D341Med (cell line): ENCODE measurements around the gene STK32B.
"Not testable (repeated sequence)": the region's sequence is repeated elsewhere in the genome, so short reads cannot be mapped to it uniquely, and the experiment has no call there.

ENCODE experiments used
- DNase-seq: peaks from one replicate; pipeline ENCODE4 v3.0.0; 2012; ENCODE audit warnings: low spot score

STK32B gene

DNA sequence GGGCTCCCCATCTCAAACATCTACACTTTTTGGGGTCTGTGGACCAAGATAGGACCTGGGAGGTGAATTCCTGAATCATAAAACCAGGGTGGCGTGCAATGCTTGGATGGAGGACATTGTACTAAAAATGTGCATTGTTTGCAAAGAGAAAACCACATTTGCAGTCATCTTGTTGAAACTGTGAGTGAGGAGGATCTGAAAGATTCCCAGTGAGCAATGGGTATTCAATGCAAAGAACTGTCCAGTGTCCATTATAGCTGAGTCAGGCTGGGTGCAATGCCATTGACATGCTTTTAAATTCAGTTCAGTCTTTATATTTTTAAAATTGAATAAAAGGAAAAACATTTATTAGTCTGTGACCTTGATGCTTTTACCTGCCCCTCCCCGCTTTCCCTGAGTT, 215.7 kb downstream of the STK32B start:
- DNase-seq: no peak

DNA sequence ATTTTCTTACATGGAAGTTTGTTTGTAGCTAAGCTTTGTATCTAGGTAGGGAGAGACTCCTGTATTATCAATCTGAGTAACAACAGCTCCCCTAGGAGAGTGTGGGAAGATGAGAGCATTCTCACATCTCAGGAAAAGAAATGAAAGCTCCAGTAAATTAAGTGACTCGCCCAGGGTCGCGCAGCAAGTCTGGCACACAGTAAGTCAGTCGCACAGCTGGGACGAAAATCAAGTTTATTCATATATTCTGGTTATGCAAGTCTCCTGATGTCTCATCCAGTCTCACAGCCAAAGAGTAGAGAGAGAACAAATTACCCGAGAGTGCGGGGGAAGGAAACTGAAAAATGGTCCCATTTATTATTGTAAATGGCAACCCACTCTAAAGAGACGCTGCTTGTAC, 216.1 kb downstream of the STK32B start:
- DNase-seq: no peak

GRCh38 chr4:5276475-5277075, 225.3 kb downstream of the STK32B start:
- DNase-seq: no peak

DNA sequence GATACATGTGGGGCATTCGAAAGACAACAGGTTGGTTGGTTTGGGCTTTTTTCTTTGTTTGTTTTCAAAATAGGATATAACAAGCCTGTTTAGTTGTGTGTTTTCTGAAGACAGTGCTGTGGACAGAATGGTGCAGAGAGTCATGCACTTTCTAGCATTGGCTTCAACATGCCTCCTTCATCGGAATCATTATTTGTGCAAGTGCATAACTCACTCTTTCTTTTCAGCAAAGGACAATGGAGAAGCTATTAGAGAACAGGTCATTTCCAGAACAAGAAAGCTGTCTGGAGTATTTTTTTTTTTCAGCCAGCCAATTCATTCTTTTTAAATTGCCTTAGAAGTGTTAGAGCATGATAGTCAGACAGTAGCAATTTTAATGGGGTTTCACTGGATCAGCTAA, 225.8 kb downstream of the STK32B start:
- DNase-seq: no peak

DNA sequence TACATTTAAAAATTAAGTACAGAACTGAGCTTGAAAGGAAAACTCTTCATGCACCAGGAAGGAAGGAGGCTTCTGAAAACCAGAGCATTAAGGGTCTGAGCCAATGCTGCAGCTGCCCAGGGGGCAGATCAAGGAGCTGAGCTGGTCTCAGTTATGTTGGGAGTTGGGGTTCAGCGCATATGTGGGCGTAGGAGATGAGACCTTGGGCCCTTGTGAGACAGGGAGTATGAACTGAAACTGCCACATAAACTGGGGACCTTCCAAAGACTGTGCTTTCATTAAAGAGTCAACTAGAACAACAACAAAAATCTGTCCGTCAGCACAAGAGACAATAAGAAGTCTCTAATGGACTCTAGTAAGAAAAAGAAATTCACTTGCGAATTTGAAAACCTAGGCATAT, 226.9 kb downstream of the STK32B start:
- DNase-seq: no peak

DNA sequence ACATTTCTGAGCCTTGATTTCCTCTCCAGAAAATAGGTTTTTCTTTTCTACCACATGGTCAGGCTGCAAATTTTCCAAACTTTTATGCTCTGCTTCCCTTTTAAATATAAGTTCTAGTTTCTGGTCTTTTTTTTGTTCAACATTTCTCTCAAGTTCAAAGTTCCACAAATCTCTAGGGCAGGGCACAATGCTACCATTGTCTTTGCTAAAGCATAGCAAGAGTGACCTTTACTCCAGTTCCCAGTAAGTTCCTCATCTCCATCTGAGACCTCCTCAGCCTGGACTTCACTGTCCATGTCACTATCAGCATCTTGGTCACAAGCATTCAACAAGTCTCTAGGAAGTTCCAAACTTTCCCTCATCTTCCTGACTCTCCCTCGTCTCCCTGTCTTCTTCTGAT, 228.8 kb downstream of the STK32B start:
- DNase-seq: not testable (repeated sequence)

DNA sequence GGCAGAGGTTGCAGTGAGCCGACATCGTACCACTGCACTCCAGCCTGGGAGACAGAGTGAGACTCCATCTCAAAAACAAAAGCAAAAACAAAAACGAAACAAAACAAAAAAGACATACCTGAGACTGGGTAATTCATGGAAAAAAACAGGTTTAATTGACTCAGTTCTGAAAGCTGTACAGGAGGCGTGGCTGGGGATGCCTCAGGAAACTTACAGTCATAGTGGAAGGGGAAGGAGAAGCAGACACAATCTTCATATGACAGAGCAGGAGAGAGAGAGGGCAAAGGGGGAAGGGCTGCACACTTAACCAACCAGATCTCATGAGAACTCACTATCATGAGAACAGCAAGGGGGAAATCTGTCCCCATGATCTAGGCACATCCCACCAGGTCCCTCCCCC, 229.5 kb downstream of the STK32B start:
- no peak for DNase-seq

DNA sequence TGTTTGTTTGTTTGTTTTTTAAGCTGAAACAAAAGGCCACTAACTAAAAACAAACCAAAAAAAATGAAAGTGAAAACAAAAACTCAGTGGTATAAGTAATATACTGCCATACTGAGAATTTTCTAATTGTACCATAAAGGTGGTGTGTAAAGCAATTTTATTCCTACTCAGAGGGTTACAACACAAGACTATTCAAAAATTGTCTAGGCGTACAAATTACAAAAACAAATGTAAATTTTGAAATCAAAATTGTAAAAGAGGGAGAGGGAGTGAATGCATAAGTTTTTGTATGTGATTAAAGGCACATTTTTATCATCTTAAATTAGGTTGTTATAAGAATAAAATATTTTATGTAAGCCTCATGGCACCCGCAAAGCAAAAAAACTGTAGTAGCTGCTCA, 232.6 kb downstream of the STK32B start:
- no peak for DNase-seq

GRCh38 chr4:5284517-5284916, 233.2 kb downstream of the STK32B start:
- DNase-seq: no peak

- no peak for DNase-seq
Measured at GRCh38 chr4:5292101-5292500, 240.8 kb downstream of the STK32B start.

GRCh38 chr4:5298000-5298787, 246.9 kb downstream of the STK32B start:
- not testable (repeated sequence) for DNase-seq

DNA sequence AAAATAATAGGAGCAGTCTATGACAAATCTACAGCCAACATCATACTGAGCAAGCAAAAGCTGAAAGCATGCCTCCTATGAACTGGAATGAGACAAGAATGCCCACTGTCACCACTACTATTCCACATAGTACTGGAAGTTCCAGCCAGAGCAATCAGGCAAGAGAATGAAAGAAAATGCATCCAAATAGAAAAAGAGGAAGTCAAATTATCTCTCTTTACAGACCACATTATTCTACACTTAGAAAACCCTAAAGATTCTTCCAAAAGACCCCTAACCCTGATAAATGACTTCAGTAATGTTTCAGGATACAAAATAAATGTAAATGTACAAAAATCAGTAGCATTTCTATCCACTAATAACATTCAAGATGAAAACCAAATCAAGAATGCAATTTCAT, 249.0 kb downstream of the STK32B start:
- no peak for DNase-seq

DNA sequence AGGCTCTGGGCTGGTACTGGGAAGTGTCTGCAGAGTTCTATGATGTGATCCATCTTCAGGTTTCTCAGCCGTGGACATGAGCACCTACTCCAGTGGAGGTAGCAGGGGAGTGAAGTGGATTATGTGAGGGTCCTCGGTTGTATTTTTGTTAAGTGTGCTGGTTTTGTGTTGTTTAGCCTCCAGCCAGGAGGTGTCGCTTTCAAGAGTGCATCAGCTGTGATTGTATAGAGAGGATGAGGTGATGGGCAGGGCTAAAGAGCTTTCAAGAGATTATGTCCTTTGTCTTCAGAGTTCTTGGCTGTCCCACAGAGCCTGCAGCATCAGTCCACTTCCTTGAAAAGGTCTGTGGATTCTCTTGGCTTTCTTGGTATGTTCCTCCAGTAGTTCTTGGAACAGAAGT, 256.6 kb downstream of the STK32B start:
- no peak for DNase-seq

DNA sequence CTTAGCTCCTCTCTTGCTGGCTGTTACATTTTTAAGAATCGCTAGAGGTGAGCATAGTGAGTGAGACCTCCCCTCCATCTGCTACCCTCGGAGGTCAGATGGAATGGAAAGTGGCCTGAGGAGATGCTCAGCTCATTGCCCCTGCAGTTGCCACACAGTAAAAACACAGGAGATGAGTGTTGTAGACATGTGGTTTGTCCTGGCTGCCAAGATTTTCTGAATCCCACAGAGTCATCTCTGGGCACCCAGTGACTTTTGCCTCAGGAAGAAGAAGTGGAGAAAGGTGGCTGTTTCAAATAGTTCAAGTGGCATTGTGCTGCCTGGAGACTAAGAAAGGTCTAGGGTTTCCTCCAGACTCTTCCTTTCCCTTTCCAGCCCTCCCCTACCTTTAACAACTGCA, 271.0 kb downstream of the STK32B start:
- no peak for DNase-seq

GRCh38 chr4:5330339-5330989, 279.2 kb downstream of the STK32B start:
- no peak for DNase-seq

- no peak for DNase-seq
Measured at GRCh38 chr4:5337731-5338130, 286.5 kb downstream of the STK32B start.

GRCh38 chr4:5338531-5338930, 287.3 kb downstream of the STK32B start:
- DNase-seq: no peak

DNA sequence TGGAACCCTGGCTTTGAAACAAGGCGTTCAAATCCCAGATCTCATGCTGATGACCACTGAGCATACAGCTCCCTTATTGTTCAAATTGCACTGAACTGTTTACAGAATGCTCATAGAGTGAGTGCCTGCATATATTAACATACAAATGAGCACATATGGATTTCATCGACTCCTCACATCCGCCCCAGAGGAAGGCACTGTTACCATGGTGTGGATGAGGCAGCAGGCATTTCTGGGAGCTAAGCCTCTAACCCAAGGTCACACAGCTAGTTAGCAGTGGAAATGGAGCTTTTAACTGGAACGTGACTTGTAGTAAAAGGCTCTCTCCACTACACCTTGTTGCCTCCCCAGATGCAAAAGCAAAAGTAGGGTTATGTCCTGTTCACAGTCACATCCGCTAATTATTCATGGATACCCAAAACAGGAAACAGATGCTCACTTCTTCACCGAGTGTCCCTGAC, 289.7 kb downstream of the STK32B start:
- DNase-seq: no peak

GRCh38 chr4:5341526-5341925, 290.2 kb downstream of the STK32B start:
- DNase-seq: no peak

- no peak for DNase-seq
Measured at GRCh38 chr4:5355846-5356245, 304.6 kb downstream of the STK32B start.

DNA sequence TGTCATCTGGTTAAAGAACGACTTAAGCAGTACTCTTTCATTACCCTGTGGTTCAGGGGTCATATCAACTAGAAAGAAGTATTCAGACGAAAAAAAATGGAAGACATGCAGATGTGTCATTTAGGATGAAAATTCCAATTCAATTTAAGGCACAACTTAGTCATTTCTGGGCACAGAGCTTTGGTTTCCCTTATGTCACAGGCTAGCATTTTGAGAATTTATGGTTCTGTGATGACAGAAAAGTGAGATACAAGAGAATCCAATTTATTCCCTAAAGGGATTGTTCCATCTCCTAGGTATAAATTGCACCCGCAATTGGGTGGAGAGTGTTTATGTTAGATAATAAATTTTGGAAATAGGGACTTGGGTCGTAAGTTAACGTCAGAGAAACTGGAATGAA, 306.6 kb downstream of the STK32B start:
- no peak for DNase-seq

DNA sequence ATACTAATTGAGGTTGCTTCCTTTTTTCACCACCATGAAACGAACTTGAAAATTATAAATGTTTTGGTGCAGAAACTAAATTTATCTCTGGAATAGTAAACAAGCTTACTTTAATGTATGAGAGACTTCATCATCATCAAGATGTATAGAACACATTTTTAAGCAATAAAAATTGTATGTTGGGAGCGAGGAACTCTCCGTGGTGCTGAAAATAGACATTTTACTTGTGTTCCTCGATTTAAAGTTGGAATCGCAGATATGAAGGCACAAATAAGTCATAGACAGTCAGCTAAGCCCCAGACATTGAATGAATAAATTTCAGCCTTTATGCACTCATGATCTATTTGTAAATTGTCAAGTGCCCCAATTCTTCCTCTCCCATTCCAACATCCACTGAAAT, 310.7 kb downstream of the STK32B start:
- DNase-seq: no peak

DNA sequence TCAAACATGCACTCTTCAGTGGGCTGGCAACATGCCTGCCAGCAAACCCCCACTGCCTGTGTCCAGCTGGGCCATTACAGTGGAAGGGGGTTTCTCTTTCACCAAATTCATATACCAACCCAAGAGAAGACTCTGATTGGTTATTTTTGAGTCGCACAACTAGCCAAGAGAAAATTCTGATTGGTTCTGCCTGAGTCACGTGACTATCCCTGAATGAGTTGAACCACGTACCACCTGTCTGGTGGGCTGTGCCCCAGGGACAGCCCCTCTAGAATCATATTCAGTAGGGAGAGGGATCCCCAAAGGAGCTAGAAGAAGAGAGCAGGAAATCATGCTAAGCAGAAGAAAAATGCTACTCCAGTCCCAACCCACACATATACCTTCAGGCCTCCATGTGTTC, 313.1 kb downstream of the STK32B start:
- DNase-seq: no peak
